OCI-LY7 (cell line): Measurements from ENCODE around the gene FOXA1.

Source experiments
- EZH2phosphoT487 ChIP-seq: fragments of 200-600 bp; sonication (generic); IDR thresholded peaks from 2 replicates; pipeline ENCODE4 v1.6.1; 2018; ENCODE audit warnings: low read depth, borderline replicate concordance, mild to moderate bottlenecking, mixed run types, antibody characterized with exemption, low read length, moderate library complexity, mixed read lengths
- TF ChIP-seq, protein P1 (sequence below): fragments of 200-600 bp; sonication (generic); conservative IDR thresholded peaks from 2 replicates; pipeline ENCODE4 v1.5.1; 2014; ENCODE audit warnings: mild to moderate bottlenecking, antibody characterized with exemption, low read length, moderate library complexity, mixed read lengths

DNA sequence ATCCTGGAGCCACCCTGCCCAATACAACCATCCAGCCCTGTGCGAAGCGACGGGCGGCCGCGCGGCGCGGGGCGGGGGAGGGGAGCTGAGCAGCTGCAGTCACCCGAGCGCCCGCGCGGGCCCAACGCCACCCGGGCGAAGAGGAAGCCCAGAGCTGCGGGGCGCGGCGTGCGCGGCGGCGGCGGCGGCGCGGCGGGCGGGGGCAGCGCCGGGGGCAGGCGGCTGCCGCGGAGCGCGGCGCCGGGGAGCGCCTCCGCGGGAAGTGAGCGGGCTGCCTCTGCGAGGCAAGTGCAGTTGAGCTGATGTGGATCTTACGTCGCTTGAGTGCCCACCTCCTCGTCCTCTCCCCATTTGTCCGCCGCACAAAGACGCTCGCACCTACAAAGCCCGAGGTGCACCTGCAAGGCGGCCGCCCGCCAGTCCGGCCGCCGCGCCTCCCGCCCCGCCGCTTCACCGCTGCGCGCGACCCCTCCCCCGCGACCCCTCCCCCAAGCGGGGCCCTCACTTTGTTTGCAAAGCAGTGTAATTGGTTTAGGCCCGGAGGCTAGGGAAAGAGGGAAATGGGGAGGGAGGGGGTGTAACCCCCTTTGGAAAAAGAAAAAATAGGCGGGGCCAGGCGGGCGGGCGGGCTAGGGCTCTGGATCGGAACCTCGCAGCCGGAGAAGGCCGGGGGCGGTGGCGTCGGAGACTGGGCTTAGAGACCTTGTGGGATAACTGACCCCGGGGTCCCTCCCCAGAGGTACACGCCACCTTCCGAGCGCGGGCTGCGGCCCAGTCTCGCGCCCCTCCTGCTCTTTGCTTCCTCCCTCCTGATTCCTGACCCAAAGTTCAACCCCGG lies at the start of gene FOXA1, which contains the start of gene TTC6:
- TF ChIP-seq, protein P1, sequence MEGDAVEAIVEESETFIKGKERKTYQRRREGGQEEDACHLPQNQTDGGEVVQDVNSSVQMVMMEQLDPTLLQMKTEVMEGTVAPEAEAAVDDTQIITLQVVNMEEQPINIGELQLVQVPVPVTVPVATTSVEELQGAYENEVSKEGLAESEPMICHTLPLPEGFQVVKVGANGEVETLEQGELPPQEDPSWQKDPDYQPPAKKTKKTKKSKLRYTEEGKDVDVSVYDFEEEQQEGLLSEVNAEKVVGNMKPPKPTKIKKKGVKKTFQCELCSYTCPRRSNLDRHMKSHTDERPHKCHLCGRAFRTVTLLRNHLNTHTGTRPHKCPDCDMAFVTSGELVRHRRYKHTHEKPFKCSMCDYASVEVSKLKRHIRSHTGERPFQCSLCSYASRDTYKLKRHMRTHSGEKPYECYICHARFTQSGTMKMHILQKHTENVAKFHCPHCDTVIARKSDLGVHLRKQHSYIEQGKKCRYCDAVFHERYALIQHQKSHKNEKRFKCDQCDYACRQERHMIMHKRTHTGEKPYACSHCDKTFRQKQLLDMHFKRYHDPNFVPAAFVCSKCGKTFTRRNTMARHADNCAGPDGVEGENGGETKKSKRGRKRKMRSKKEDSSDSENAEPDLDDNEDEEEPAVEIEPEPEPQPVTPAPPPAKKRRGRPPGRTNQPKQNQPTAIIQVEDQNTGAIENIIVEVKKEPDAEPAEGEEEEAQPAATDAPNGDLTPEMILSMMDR, result no peak
- TF ChIP-seq EZH2phosphoT487, result no peak
